K562 (cell line): ENCODE results near the gene AQP1. TPM values are rescaled to one million over a fixed set of nuclear protein-coding genes. Genes with fewer than 3 reads are reported as not detected.
A peak's percentile ranks its signal among the peaks of the same experiment; 100 is the strongest.

ENCODE experiments used
- ATAC-seq: fragments of 200-7000 bp; cut with Tn5 transposase; 3 replicates; pipeline ENCODE4 v1.9.1; 2020; ENCODE audit warnings: moderate library complexity
- BruUV-seq: library from RNA; stranded (reverse); fragments of 400-500 nt; replicated peaks from 2 replicates; lab custom pipeline; 2021; lab: Mats Ljungman, UMichigan
- CTCF ChIA-PET: fragments of 300-600 bp; formaldehyde crosslinking; extraction: SDS; loops from one replicate; lab custom pipeline; 2021; ENCODE audit warnings: low intra/inter-chr PET ratio; lab: Yijun Ruan, JAX
- POLR2A ChIA-PET: fragments of 300-600, 350-650 bp; sonication (Branson Sonifier 250); formaldehyde crosslinking; extraction: SDS; loops from one replicate; lab custom pipeline; 2021; ENCODE audit warnings: antibody characterized with exemption, inconsistent platforms; lab: Yijun Ruan, JAX
- DNase-seq, 4 experiments: peaks; one replicate each; pipeline versions ENCODE4 v3.0.0 to v3.0.0-alpha.2; 2011 to 2018; ENCODE audit warnings: low spot score in 3 of 4, mixed read lengths in 3 of 4; ENCODE audit errors: extremely low read depth in 1 of 4
- FAIRE-seq: peaks from 2 replicates; lab custom pipeline; 2011; peaks lifted over from hg19 to GRCh38; lab: Jason Lieb, UNC
- H2AFZ ChIP-seq: 2 replicates; pipeline ENCODE4 v1.6.0; 2011; ENCODE audit warnings: low read depth, low read length, control low read depth, inconsistent platforms
- H3K27ac ChIP-seq: fragments of 200-600 bp; 3 replicates; pipeline ENCODE4 v1.8.0; 2011; ENCODE audit warnings: low read depth, mild to moderate bottlenecking, control low read depth, inconsistent platforms, low read length, moderate library complexity, mixed read lengths; ENCODE audit errors: extremely low read depth
- H3K27me3 ChIP-seq, 2 experiments: fragments of 300-600 bp in 1 of 2; 2 replicates in 1 of 2; 3 replicates in 1 of 2; pipeline versions ENCODE4 v1.6.0 to v1.8.0; 2011; ENCODE audit warnings: inconsistent platforms in 2 of 2, low read length in 2 of 2, mild to moderate bottlenecking in 1 of 2, mixed read lengths in 1 of 2, moderate library complexity in 1 of 2; ENCODE audit not compliant: control insufficient read depth in 2 of 2, insufficient read depth in 2 of 2
- H3K36me3 ChIP-seq: fragments of 300-600 bp; 3 replicates; pipeline ENCODE4 v1.8.0; 2011; ENCODE audit warnings: mild to moderate bottlenecking, low read length, inconsistent platforms; ENCODE audit not compliant: control insufficient read depth, insufficient read depth
- H3K4me1 ChIP-seq, 2 experiments: fragments of 200-600 bp in 1 of 2; replicated peaks in 1 of 2; 2 replicates in 1 of 2; 3 replicates in 1 of 2; pipeline versions ENCODE4 v1.5.1 to v1.8.0; 2011; ENCODE audit warnings: inconsistent platforms in 2 of 2, low read length in 2 of 2, mild to moderate bottlenecking in 1 of 2, mixed read lengths in 1 of 2, moderate library complexity in 1 of 2; ENCODE audit not compliant: control insufficient read depth in 2 of 2, insufficient read depth in 2 of 2
- H3K4me2 ChIP-seq: 2 replicates; pipeline ENCODE4 v1.6.1; 2011; ENCODE audit warnings: low read length, control low read depth, inconsistent platforms, mixed read lengths; ENCODE audit not compliant: insufficient read depth
- H3K4me3 ChIP-seq: fragments of 200-600 bp; sonication (generic), shearing (Covaris generic); 2 replicates; pipeline ENCODE4 v1.5.1; 2016; ENCODE audit warnings: control low read depth, inconsistent platforms
- H3K79me2 ChIP-seq: fragments of 200-600 bp; 3 replicates; pipeline ENCODE4 v1.8.0; 2011; ENCODE audit warnings: low read length, inconsistent platforms; ENCODE audit not compliant: control insufficient read depth, insufficient read depth
- H3K9ac ChIP-seq, 2 experiments: 2 replicates each; pipeline versions ENCODE4 v1.6.0 to v1.6.1; 2011; ENCODE audit warnings: low read depth in 2 of 2, low read length in 2 of 2, control low read depth in 1 of 2, inconsistent platforms in 1 of 2, mild to moderate bottlenecking in 1 of 2, mixed read lengths in 1 of 2; ENCODE audit not compliant: insufficient read depth in 1 of 2
- H3K9me1 ChIP-seq: one replicate; pipeline ENCODE4 v1.6.0; 2011; ENCODE audit warnings: inconsistent platforms, mild to moderate bottlenecking, low read length, moderate library complexity; ENCODE audit not compliant: control insufficient read depth, insufficient read depth
- H3K9me3 ChIP-seq: replicated peaks from 2 replicates; pipeline ENCODE4 v1.5.1; 2011; ENCODE audit warnings: low read depth, low read length, inconsistent platforms; ENCODE audit not compliant: control insufficient read depth, insufficient read depth
- H4K20me1 ChIP-seq: replicated peaks from 2 replicates; pipeline ENCODE4 v1.6.1; 2011; ENCODE audit warnings: low read length, inconsistent platforms, mixed read lengths; ENCODE audit not compliant: control insufficient read depth, insufficient read depth
- BHLHE40 ChIP-seq: IDR thresholded peaks from 2 replicates; pipeline ENCODE4 v1.6.1; 2011; ENCODE audit warnings: low read length, improper control_type of control experiment
- CHAMP1 ChIP-seq: fragments of 450-650 bp; IDR thresholded peaks from 2 replicates; pipeline ENCODE4 v1.6.1; 2016; ENCODE audit warnings: mild to moderate bottlenecking
- PBX2 ChIP-seq, 2 experiments: IDR thresholded peaks in 1 of 2; conservative IDR thresholded peaks in 1 of 2; 2 replicates each; pipeline ENCODE4 v1.6.1; 2016; ENCODE audit warnings: low read depth in 2 of 2, mild to moderate bottlenecking in 1 of 2, missing compliant biosample characterization in 1 of 2, missing genetic modification characterization in 1 of 2, moderate library complexity in 1 of 2
- POLR2G ChIP-seq: fragments of 200-400 bp; formaldehyde crosslinking; IDR thresholded peaks from 2 replicates; pipeline ENCODE4 v1.6.1; 2017; ENCODE audit warnings: low read depth, mild to moderate bottlenecking, antibody characterized with exemption, low read length, moderate library complexity
- RBBP5 ChIP-seq: fragments of 200-600 bp; sonication (generic); IDR thresholded peaks from 2 replicates; pipeline ENCODE4 v1.6.1; 2012; ENCODE audit warnings: borderline replicate concordance, mild to moderate bottlenecking, low read length, control low read depth, inconsistent platforms; ENCODE audit not compliant: insufficient read depth, poor library complexity, severe bottlenecking
- SAFB2 ChIP-seq: fragments of 200-400 bp; formaldehyde crosslinking; IDR thresholded peaks from 2 replicates; pipeline ENCODE4 v1.6.1; 2018; ENCODE audit warnings: borderline replicate concordance, low read length, low read depth, moderate library complexity; ENCODE audit not compliant: severe bottlenecking
- TAL1 ChIP-seq: fragments of 450-650 bp; IDR thresholded peaks from 2 replicates; pipeline ENCODE4 v1.6.1; 2016; ENCODE audit warnings: mild to moderate bottlenecking
- WGBS: fragments of 100-300 bp; shearing (Covaris generic); methylation state at CpG from one replicate; pipeline ENCODE4 v1.1.6; 2016; ENCODE audit warnings: low coverage, mixed read lengths; ENCODE audit not compliant: insufficient coverage; ENCODE audit errors: missing lambda C conversion rate; 5-methylcytosine and 5-hydroxymethylcytosine counted together
- in situ Hi-C: fragments of 300-500 bp; cut with MboI; formaldehyde crosslinking; loops from 4 replicates; pipeline ENCODE4 v1.15.0; 2018; ENCODE audit warnings: inconsistent platforms, mixed read lengths
- intact Hi-C: fragments of 100-400 bp; cut with micrococcal nuclease; formaldehyde crosslinking; loops from 2 replicates; pipeline ENCODE4 v1.14.2; 2022
- polyA plus RNA-seq, 8 experiments: library from polyadenylated mRNA; depleted of rRNA in 4 of 8; stranded (reverse) in 5 of 8; unstranded in 3 of 8; fragments of >200 nt; fragmentation: Nextera tagmentation in 2 of 8; fragmentation: Illumina TruSeq in 1 of 8; extraction: Ambion mirVana in 2 of 8; extraction: Trizol in 1 of 8; gene quantifications; 2 replicates each; pipeline versions ENCODE4 v1.2.1 to v1.2.3, GENCODE V29; 2011 to 2014; ENCODE audit warnings: inconsistent platforms in 1 of 8, missing spikeins in 1 of 8
- total RNA-seq, 7 experiments: library from RNA; depleted of rRNA in 6 of 7; stranded (reverse); fragments of >200 nt in 6 of 7; fragmentation: Illumina TruSeq in 2 of 7; extraction: Trizol in 2 of 7; gene quantifications; 2 replicates each; pipeline versions ENCODE4 v1.2.1 to v1.2.3, GENCODE V29; 2011 to 2021; ENCODE audit warnings: low replicate concordance in 1 of 7

Gene AQP1
- total and polyA plus RNA-seq, 9 of the 15 experiments (the other 6 are each of a cell fraction or from before 2014, with no cell fraction given), result 0.18 to 12.6 (median 4.1) TPM

- TF ChIP-seq PBX2 (CRISPR knock-in tag; IDR thresholded peaks at IDR 0.05; ENCODE audit: low read depth), result no peak
- TF ChIP-seq PBX2 (tag; conservative IDR thresholded peaks at IDR 0.05; ENCODE audit: low read depth), result no peak
Measured at GRCh38 chr7:30915005-30915601, 3.5 kb downstream of the AQP1 start (continued).

GRCh38 chr7:30915751-30916150 is 4.1 kb downstream of the AQP1 start:
- Histone ChIP-seq H3K36me3 (no peaks in the 10 kb centered on the region), H3K9me1 (peaks cover 3% of the 10 kb centered on the region), H3K9ac (peak overlapping the region; percentile 56 to 84), H3K27me3 (no peaks in the 10 kb centered on the region), H3K9me3 (no peaks in the 10 kb centered on the region), H3K79me2 (no peaks in the 10 kb centered on the region; the same call in 2 of the 3 replicates), H3K27ac (peak overlapping the region; percentile 82), H3K4me2 (peak overlapping the region; percentile 70), H3K4me3 (peak overlapping the region; percentile 5), H4K20me1 (no peaks in the 10 kb centered on the region), H3K4me1 (peaks cover 79 to 82% of the 10 kb centered on the region in 2 experiments), H2AFZ (peak overlapping the region; percentile 42; the same call in 1 of the 2 replicates)
- in situ Hi-C loops (no loop called here), intact Hi-C loops (loop anchor here (1.0 to 2.0 kb wide), 3 partner anchors 19 to 154 kb away; no protein-coding TSS in a partner anchor)
- FAIRE-seq (no peak), DNase-seq (no peak), ATAC-seq (no peak)
- 48% methylated on average over 6 of the region's 6 CpGs for WGBS
- ChIA-PET POLR2A (interaction anchor here (0.9 to 1.1 kb wide), 4 partner anchors 15 to 528 kb away, joined by 3 to 4 read pairs (median 4); no protein-coding TSS in a partner anchor), CTCF (no interaction called here)
- TF ChIP-seq RBBP5, result peak; percentile 7
- no peak for TF ChIP-seq CHAMP1
- no peak for TF ChIP-seq POLR2G
- TF ChIP-seq TAL1, result no peak
- TF ChIP-seq BHLHE40, result no peak
- no peak for TF ChIP-seq SAFB2
- no TSS peak for BruUV-seq
